T1000 (cell line): ENCODE results near the gene CORO2B.

ENCODE experiments used
- DNase-seq: peaks from one replicate; lab custom pipeline; 2025; ENCODE audit warnings: mixed read lengths; lab: John Stamatoyannopoulos, UW

CORO2B gene

GRCh38 chr15:68578980-68579935, at the start of gene CORO2B:
Gene CORO2B (plus strand): TSS chr15:68578993. CDS start chr15:68579263, 270 bp downstream.
- peak; percentile 28 for DNase-seq

DNA sequence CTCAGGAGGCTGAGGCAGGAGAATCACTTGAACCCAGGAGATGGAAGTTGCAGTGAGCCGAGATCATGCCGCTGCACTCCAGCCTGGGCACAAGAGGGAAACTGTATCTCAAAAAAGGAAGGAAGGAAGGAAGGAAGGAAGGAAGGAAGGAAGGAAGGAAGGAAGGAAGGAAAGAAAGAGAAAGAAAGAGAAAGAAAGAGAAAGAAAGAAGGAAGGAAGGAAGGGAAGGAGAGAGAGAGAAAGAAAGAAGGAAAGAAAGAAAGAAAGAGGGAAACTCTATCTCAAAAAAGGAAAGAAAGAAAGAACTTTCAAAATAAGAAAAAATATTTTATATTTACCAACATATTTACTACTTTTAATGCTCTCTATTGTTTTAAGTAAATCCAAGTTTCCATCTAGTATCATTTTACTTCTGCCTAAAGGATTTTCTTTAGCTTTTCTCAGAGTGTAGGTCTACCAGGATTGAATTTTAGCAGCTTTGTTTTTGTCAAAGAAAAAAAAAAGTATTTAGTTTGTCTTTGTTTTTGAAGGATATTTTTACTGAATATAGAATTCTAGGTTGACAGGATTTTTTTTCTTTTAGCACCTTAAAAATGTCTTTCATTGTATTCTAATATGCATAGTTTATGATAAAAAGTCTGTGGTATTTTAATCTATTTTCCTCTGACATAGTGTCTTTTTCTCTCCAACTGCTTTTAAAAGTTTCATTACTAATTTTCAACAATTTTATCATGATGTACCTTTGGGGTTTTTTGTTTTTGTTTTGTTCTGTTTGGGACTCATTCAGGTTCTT, 47.2 kb upstream of the CORO2B start:
- DNase-seq, result no peak

DNA sequence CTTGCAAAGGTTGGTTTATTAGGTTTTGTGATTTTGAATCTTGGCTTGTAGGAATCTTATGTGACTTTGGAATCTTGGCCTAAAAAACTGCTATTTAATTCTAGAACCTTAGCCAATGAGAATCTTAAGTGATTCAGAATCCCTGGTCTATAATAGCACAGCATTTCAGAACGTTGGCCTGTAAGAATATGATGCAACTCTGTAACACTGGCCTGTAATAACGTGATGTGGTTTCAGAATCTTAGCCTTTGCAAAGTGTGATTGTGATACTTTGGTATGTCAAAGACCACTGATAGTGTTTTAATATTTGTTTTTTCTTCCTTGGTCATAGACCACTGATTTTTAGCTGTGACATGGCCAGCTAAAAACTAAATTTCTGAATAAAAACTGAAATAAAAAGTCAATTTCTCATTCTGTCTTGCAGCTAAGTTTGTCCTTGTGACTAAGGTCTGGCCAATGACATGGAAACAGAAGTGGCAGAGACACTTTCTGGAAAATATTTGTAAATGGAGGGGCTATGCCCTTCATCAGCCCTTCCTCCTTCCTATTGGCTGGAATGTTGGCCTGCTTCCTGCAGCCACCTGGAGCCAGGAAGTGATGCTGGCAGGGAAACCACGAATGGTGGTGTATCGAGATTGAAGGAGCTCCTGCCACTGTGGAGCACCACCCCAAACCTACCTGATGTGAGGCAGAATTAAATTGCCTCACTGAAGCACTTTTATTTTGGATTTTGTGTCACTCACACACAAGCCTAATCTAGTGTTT, 42.3 kb upstream of the CORO2B start:
- no peak for DNase-seq

- DNase-seq, result no peak
These were observed 41.7 kb upstream of the CORO2B start for GRCh38 chr15:68537097-68537496.

DNA sequence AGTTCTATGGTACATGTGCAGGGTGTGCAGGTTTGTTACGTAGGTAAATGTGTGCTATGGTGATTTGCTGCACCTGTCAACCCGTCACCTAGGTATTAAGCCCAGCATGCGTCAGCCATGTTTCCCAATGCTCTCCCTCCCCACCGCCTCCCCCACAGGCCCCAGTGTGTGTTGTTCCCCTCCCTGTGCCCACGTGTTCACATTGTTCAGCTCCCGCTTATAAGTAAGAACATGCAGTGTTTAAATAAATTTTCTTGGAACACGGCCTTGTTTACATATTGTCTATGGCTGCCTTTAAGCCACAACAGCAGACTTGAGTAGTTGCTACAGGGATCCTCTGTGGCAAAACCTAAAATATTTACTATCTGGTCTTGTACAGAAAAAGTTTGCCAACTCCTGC, 41.3 kb upstream of the CORO2B start:
- DNase-seq, result no peak

DNA sequence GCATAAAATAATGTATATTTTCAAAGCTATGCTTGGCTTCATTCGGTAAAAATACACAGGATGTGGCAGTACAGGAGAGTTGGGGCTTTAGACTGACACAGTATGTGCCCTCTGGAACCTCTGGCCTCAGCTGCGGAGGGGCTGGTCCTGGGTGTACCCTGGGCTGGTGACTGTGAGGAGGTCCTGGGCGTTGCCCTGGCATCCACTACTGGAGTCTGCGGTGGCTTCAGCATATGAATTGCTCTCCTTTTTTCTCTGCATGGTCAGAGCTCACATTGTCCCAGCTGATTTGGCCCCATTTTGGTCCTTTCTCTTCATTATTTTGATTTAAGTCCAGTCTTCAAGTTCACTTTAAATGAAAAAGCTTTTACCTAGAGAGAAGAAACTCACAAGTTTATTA, 40.5 kb upstream of the CORO2B start:
- no peak for DNase-seq

DNA sequence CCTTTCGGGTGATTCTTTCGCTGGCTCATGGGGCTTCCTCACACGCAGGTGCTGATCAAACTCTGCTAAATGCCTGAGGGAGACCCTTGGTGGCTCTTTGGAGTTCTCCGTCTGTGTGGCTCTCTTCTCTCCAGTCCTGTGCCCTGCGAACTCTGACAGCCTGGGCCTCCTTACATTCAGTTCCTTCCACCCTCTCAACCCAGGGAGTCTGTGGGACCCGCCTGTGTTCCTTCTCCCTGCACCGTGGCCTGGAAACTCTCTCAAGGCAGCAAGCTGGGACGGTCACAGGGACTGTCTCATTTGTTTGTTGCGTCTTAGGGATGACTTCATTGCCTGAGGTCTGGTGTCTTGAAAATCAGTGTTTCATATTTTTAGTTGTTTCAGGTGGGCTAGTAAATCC, 37.0 kb upstream of the CORO2B start:
- DNase-seq, result no peak

GRCh38 chr15:68542348-68542747, 36.4 kb upstream of the CORO2B start:
- no peak for DNase-seq

- no peak for DNase-seq
These were observed 36.0 kb upstream of the CORO2B start for GRCh38 chr15:68542771-68543164.

- DNase-seq, result peak; percentile 23
These were observed 35.4 kb upstream of the CORO2B start for GRCh38 chr15:68543165-68544008.

- no peak for DNase-seq
These were observed 32.5 kb upstream of the CORO2B start for GRCh38 chr15:68546318-68546717.

GRCh38 chr15:68548364-68548763, 30.4 kb upstream of the CORO2B start:
- no peak for DNase-seq

GRCh38 chr15:68550004-68550403, 28.8 kb upstream of the CORO2B start:
- DNase-seq, result no peak

DNA sequence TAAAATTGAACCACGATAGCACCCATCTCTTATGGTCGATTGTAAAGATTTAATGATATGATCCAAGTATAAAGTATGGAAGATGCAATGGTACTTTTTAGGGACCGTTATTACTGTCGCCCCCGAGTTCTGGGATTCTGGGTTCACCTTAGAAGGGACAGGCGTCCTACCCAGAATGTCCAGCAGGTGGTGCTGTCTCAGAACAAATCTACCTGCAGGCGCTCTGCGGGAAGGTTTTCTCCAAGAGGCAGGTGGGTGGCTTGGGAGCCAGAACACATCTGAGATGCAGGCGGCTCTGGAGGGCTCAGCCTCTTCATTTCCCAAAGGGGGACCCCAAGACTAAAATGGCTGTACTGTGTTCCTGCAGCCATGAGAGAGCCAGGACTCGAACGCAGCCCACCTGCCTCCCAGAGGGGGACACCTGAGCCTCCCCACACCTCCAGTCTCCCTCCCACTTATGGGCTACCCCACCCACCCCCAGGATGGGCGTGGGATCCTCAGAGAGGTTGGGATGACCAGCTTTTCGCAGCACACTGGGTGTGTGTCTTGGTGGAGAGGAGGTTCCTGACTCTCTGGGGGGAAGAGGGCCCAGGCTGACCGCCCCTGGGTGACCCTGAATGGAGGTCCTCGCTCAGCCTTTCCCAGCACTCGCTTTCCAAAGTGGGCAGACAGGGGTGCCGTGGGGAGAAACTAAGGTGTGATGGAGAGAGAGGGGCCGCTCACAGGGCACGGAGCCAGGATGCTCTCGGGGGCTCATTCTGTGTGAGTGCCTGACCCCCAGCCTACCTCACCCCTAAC, 28.1 kb upstream of the CORO2B start:
- peak; percentile 30 for DNase-seq

DNA sequence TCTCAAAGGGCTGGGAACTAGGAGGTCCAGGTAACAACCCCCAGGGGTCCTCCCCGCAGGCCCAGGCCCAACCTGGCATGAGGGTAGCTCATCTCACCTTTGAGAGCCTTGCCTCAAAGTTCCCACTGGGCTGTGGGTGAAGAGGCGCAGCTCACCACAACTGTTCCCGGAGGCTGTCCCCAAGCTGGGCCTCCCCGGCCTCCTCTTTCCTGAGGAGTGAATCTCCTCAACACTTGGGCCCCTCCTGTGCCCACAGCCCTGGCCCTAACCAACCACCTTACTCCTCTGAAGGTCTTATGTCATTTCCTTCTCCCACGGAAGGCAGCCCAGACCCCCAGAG, 27.5 kb upstream of the CORO2B start:
- DNase-seq, result no peak

- DNase-seq, result no peak
These were observed 26.4 kb upstream of the CORO2B start for GRCh38 chr15:68552344-68552743.

- DNase-seq, result no peak
These were observed 26.0 kb upstream of the CORO2B start for GRCh38 chr15:68552773-68553172.

GRCh38 chr15:68553314-68553993, 25.3 kb upstream of the CORO2B start:
- no peak for DNase-seq

- peak; percentile 20 for DNase-seq
These were observed 24.6 kb upstream of the CORO2B start for GRCh38 chr15:68553994-68554720.
